NCI-H1417 (cell line): Measurements from ENCODE around the gene SLC26A11.
A peak's percentile ranks its signal among the peaks of the same experiment; 100 is the strongest.
"Not testable (repeated sequence)": the region's sequence is repeated elsewhere in the genome, so short reads cannot be mapped to it uniquely, and the experiment has no call there.

ENCODE experiments used
- DNase-seq, 3 experiments: peaks; one replicate each; lab custom pipeline; 2025; lab: John Stamatoyannopoulos, UW

SLC26A11 gene

GRCh38 chr17:80260791-80261158 is 40.5 kb downstream of the SLC26A11 start, which contains the start of gene RNF213:
Gene RNF213, plus strand, starts transcription at chr17:80260852. Its CDS starts 2,830 bp downstream, at chr17:80263682.
- peak in 2 of 3 experiments; percentile 63 to 75 for DNase-seq

GRCh38 chr17:80261159-80261894 is 41.1 kb downstream of the SLC26A11 start:
- DNase-seq: peak; percentile 13 to 88 (median 75)

- no peak for DNase-seq
These were observed 41.7 kb downstream of the SLC26A11 start for GRCh38 chr17:80261895-80262279.

- DNase-seq: peak in 1 of 3 experiments; percentile 32
These were observed 42.1 kb downstream of the SLC26A11 start for GRCh38 chr17:80262291-80262690.

- DNase-seq: no peak
These were observed 42.6 kb downstream of the SLC26A11 start for GRCh38 chr17:80262775-80263244.

GRCh38 chr17:80263253-80264204 is 43.3 kb downstream of the SLC26A11 start:
- peak in 2 of 3 experiments; percentile 57 to 85 for DNase-seq

GRCh38 chr17:80264205-80265075 is 44.2 kb downstream of the SLC26A11 start:
- no peak for DNase-seq

- no peak for DNase-seq
These were observed 45.2 kb downstream of the SLC26A11 start for GRCh38 chr17:80265205-80266068.

GRCh38 chr17:80267391-80267790 is 47.2 kb downstream of the SLC26A11 start:
- DNase-seq: no peak

- no peak for DNase-seq
These were observed 48.2 kb downstream of the SLC26A11 start for GRCh38 chr17:80268427-80268826.

GRCh38 chr17:80269405-80269807 is 49.2 kb downstream of the SLC26A11 start:
- DNase-seq: no peak

- no peak for DNase-seq
These were observed 49.9 kb downstream of the SLC26A11 start for GRCh38 chr17:80270104-80270503.

GRCh38 chr17:80270836-80271235 is 50.6 kb downstream of the SLC26A11 start:
- DNase-seq: peak in 1 of 3 experiments; percentile 22

- no peak for DNase-seq
These were observed 52.1 kb downstream of the SLC26A11 start for GRCh38 chr17:80272366-80272765.

GRCh38 chr17:80274331-80274730 is 54.1 kb downstream of the SLC26A11 start:
- no peak for DNase-seq

- DNase-seq: no peak
These were observed 54.7 kb downstream of the SLC26A11 start for GRCh38 chr17:80274871-80275449.

- DNase-seq: not testable (repeated sequence)
These were observed 55.6 kb downstream of the SLC26A11 start for GRCh38 chr17:80275857-80276256.

- peak in 1 of 3 experiments; percentile 10 for DNase-seq
These were observed 57.8 kb downstream of the SLC26A11 start for GRCh38 chr17:80277751-80278671.

GRCh38 chr17:80279895-80280294 is 59.7 kb downstream of the SLC26A11 start:
- no peak for DNase-seq
